ENCODE results near the gene SETD3. TPM values are rescaled to one million over a fixed set of nuclear protein-coding genes. Genes with fewer than 3 reads are reported as not detected.

Gene SETD3
- total RNA-seq, 1 experiment from 2014 or later: 46.8 TPM

DNA sequence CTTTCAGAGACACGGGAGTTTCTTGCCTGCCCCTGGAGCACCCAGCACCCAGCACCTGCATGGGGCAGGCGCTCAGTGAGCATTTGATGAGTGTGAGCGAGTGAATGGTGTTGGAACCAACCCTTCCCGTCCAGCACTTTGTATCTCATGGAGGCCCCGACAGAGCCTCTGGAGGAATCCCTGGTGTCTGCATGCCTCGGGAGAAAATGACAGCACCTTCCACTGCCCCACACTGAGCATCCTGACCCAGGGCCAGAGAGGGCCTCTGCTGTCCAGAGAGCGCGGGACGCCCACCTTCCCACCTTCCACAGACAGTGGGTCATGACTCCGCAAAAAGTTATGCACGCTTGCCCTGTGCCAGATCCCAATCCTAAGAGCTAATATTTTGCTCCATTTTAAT lies 105.7 kb downstream of the SETD3 start:
- Histone ChIP-seq H3K27me3 (ENCODE audit: low read length) (peaks cover 16% of the 10 kb centered on the region), H4K20me1 (ENCODE audit: low read length) (no peaks in the 10 kb centered on the region), H3F3A (ENCODE audit: low read length, unreplicated experiment) (no peaks in the 10 kb centered on the region), H3K4me3 (ENCODE audit: low read length) (no peak overlapping the region), H3K4me2 (ENCODE audit: low read length) (no peak overlapping the region), H3K9me3 (ENCODE audit: low read length) (no peaks in the 10 kb centered on the region), H3K9ac (ENCODE audit: low read length) (no peak overlapping the region), H3K79me2 (ENCODE audit: low read length) (no peaks in the 10 kb centered on the region), H3K27ac (ENCODE audit: low read length) (no peak overlapping the region), H3K4me1 (ENCODE audit: insufficient read depth, low read length) (peaks cover 6% of the 10 kb centered on the region), H3K36me3 (ENCODE audit: low read depth, low read length) (no peaks in the 10 kb centered on the region), H2AFZ (ENCODE audit: low read length) (no peak overlapping the region), H3K9me2 (replicated peaks; ENCODE audit: low read length) (no peaks in the 10 kb centered on the region)
- ATAC-seq (no peak), DNase-seq (no peak)
- ChIA-PET POLR2A (ENCODE audit: unreplicated experiment) (no interaction called here), CTCF (no interaction called here)
- no peak for TF ChIP-seq EZH2phosphoT487 (IDR thresholded peaks at IDR 0.05; ENCODE audit: borderline replicate concordance, low read length)
- intact Hi-C loops (cut with micrococcal nuclease): no loop called here
- no TSS peak for BruUV-seq (replicated peaks)

DNA sequence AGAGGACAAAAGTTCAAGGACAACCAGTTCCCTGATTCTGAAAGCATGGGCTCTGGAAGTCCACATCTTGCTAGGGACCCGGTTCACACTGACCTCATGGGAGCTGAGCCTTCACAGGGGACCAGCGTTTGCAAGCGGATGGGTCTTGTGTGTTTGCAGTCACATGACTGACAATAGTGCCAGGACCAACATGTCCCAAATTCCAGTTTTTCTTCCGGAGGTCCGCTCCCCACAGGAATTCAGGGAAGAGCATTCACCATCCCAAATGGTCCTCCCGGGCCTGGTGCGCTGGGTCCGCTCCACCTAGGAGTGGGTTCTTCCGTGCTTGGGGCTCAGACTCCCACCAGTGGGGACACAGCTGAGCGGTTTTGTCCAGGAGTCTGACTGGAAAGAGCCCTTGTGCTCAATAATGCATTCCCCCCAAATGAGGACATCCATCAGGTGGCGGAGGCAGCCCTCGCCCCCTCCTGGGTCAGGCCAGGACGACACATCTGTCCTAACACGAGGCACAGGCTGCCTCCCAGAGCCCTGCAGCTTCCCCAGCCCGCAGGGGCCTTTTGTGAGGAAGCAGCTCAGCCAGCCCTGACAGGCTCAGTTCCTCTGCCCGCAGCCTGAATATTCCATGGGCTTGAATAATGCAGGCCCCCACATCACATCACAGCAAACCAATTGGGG lies 116.9 kb downstream of the SETD3 start:
- peaks cover 26% of the 10 kb centered on the region; the same call in 1 of the 2 replicates for H3K27me3 ChIP-seq (ENCODE audit: low read length)
- DNase-seq (no peak), ATAC-seq (no peak)
- no peaks in the 10 kb centered on the region for H3K79me2 ChIP-seq (ENCODE audit: low read length)
- H3K9ac ChIP-seq (ENCODE audit: low read length): no peak overlapping the region
- no peaks in the 10 kb centered on the region for H4K20me1 ChIP-seq (ENCODE audit: low read length)
- H3K4me2 ChIP-seq (ENCODE audit: low read length): no peak overlapping the region
- H3K27ac ChIP-seq (ENCODE audit: low read length): no peak overlapping the region
- no peaks in the 10 kb centered on the region for H3K36me3 ChIP-seq (ENCODE audit: low read depth, low read length)
- TF ChIP-seq EZH2phosphoT487 (IDR thresholded peaks at IDR 0.05; ENCODE audit: borderline replicate concordance, low read length): no peak
- TF ChIP-seq EZH2 (IDR thresholded peaks at IDR 0.05; ENCODE audit: low read length, unreplicated experiment): no peak
- TF ChIP-seq CTCF (conservative IDR thresholded peaks at IDR 0.05; ENCODE audit: low read depth, low read length): no peak
- H3K4me1 ChIP-seq (ENCODE audit: insufficient read depth, low read length): no peaks in the 10 kb centered on the region
- intact Hi-C loops (cut with micrococcal nuclease): no loop called here
- CTCF ChIA-PET: no interaction called here
- no peak overlapping the region for H3K4me3 ChIP-seq (ENCODE audit: low read length)
- POLR2A ChIA-PET (ENCODE audit: unreplicated experiment): no interaction called here
- H2AFZ ChIP-seq (ENCODE audit: low read length): no peak overlapping the region
- no peaks in the 10 kb centered on the region for H3K9me3 ChIP-seq (ENCODE audit: low read length)
- H3K9me2 ChIP-seq (replicated peaks; ENCODE audit: low read length): no peaks in the 10 kb centered on the region
- H3F3A ChIP-seq (ENCODE audit: low read length, unreplicated experiment): no peaks in the 10 kb centered on the region
- no TSS peak for BruUV-seq (replicated peaks)

GRCh38 chr14:99363051-99363450 lies 117.6 kb downstream of the SETD3 start:
- BruUV-seq (replicated peaks): no TSS peak
- Histone ChIP-seq H3K4me3 (ENCODE audit: low read length) (no peak overlapping the region), H3K79me2 (ENCODE audit: low read length) (no peaks in the 10 kb centered on the region), H3K9me2 (replicated peaks; ENCODE audit: low read length) (no peaks in the 10 kb centered on the region), H3K9ac (ENCODE audit: low read length) (no peak overlapping the region), H3K27ac (ENCODE audit: low read length) (no peak overlapping the region), H3K9me3 (ENCODE audit: low read length) (no peaks in the 10 kb centered on the region), H3K4me1 (ENCODE audit: insufficient read depth, low read length) (no peaks in the 10 kb centered on the region), H3K36me3 (ENCODE audit: low read depth, low read length) (no peaks in the 10 kb centered on the region), H2AFZ (ENCODE audit: low read length) (no peak overlapping the region), H3K27me3 (ENCODE audit: low read length) (peaks cover 22% of the 10 kb centered on the region; the same call in 1 of the 2 replicates), H3K4me2 (ENCODE audit: low read length) (no peak overlapping the region), H3F3A (ENCODE audit: low read length, unreplicated experiment) (no peaks in the 10 kb centered on the region), H4K20me1 (ENCODE audit: low read length) (no peaks in the 10 kb centered on the region)
- DNase-seq: no peak
- CTCF ChIA-PET: no interaction called here
- no peak for TF ChIP-seq EZH2 (IDR thresholded peaks at IDR 0.05; ENCODE audit: low read length, unreplicated experiment)
- no peak for TF ChIP-seq CTCF (conservative IDR thresholded peaks at IDR 0.05; ENCODE audit: low read depth, low read length)
- TF ChIP-seq EZH2phosphoT487 (IDR thresholded peaks at IDR 0.05; ENCODE audit: borderline replicate concordance, low read length): no peak
- POLR2A ChIA-PET (ENCODE audit: unreplicated experiment): no interaction called here
- no peak for ATAC-seq
- intact Hi-C loops (cut with micrococcal nuclease): no loop called here
